IMR-90 (cell line): ENCODE measurements around the gene ARL10. TPM values are rescaled to one million over a fixed set of nuclear protein-coding genes. Genes with fewer than 3 reads are reported as not detected.

Experiments used
- ATAC-seq: fragments of 200-7000 bp; cut with Tn5 transposase; 2 replicates; pipeline ENCODE4 v1.9.1; 2020; ENCODE audit warnings: low read depth, mild to moderate bottlenecking, moderate library complexity
- BruUV-seq: library from RNA; stranded (reverse); fragments of 400-500 nt; replicated peaks from 2 replicates; lab custom pipeline; 2021; lab: Mats Ljungman, UMichigan
- CTCF ChIA-PET: fragments of 300-600 bp; formaldehyde crosslinking; extraction: SDS; loops from one replicate; lab custom pipeline; 2021; ENCODE audit warnings: antibody characterized with exemption; lab: Yijun Ruan, JAX
- POLR2A ChIA-PET: fragments of 300-600 bp; sonication (Branson Sonifier 250); formaldehyde crosslinking; loops from one replicate; lab custom pipeline; 2022; ENCODE audit warnings: antibody characterized with exemption; ENCODE audit not compliant: unreplicated experiment; lab: Charles Lee
- DNase-seq: peaks from one replicate; pipeline ENCODE4 v3.0.0; 2013
- H2AFZ ChIP-seq: replicated peaks from 2 replicates; pipeline ENCODE3; 2013; ENCODE audit warnings: low read length, mild to moderate bottlenecking; ENCODE audit not compliant: poor library complexity
- H2AK5ac ChIP-seq: 2 replicates; pipeline ENCODE4 v1.6.1; 2013; ENCODE audit warnings: low read depth, low read length, inconsistent platforms
- H2AK9ac ChIP-seq: replicated peaks from 2 replicates; pipeline ENCODE3; 2013; ENCODE audit warnings: mild to moderate bottlenecking, low read depth, low read length, moderate library complexity; ENCODE audit not compliant: poor library complexity
- H2BK120ac ChIP-seq: 2 replicates; pipeline ENCODE4 v1.6.1; 2013; ENCODE audit warnings: low read depth, low read length, inconsistent platforms
- H2BK15ac ChIP-seq: 3 replicates; pipeline ENCODE4 v1.6.1; 2013; ENCODE audit warnings: low read depth, low read length, inconsistent platforms
- H2BK20ac ChIP-seq: 2 replicates; pipeline ENCODE4 v1.6.1; 2013; ENCODE audit warnings: low read depth, mild to moderate bottlenecking, inconsistent platforms, low read length, moderate library complexity
- H2BK5ac ChIP-seq: 2 replicates; pipeline ENCODE4 v1.6.1; 2013; ENCODE audit warnings: mild to moderate bottlenecking, low read depth, low read length, inconsistent platforms; ENCODE audit not compliant: poor library complexity, severe bottlenecking
- H3K14ac ChIP-seq: replicated peaks from 2 replicates; pipeline ENCODE4 v1.6.1; 2013; ENCODE audit warnings: low read depth, low read length, inconsistent platforms
- H3K18ac ChIP-seq: 2 replicates; pipeline ENCODE4 v1.6.1; 2013; ENCODE audit warnings: low read depth, low read length, control low read depth
- H3K23ac ChIP-seq: 2 replicates; pipeline ENCODE4 v1.6.1; 2013; ENCODE audit warnings: low read depth, low read length, inconsistent platforms
- H3K27ac ChIP-seq: 2 replicates; pipeline ENCODE4 v1.5.1; 2013; ENCODE audit warnings: mild to moderate bottlenecking, control low read depth, low read length; ENCODE audit not compliant: insufficient read depth
- H3K27me3 ChIP-seq: 2 replicates; pipeline ENCODE4 v1.6.1; 2013; ENCODE audit warnings: low read length; ENCODE audit not compliant: control insufficient read depth, insufficient read depth
- H3K36me3 ChIP-seq: 2 replicates; pipeline ENCODE4 v1.6.1; 2013; ENCODE audit warnings: low read length, mixed read lengths; ENCODE audit not compliant: control insufficient read depth, insufficient read depth
- H3K4ac ChIP-seq: 2 replicates; pipeline ENCODE4 v1.6.1; 2013; ENCODE audit warnings: low read depth, low read length, inconsistent platforms
- H3K4me1 ChIP-seq: 2 replicates; pipeline ENCODE4 v1.6.1; 2013; ENCODE audit warnings: low read length, mixed read lengths; ENCODE audit not compliant: control insufficient read depth, insufficient read depth
- H3K4me2 ChIP-seq: 2 replicates; pipeline ENCODE4 v1.6.1; 2013; ENCODE audit warnings: low read depth, mild to moderate bottlenecking, control low read depth, low read length, moderate library complexity
- H3K4me3 ChIP-seq: 2 replicates; pipeline ENCODE4 v1.5.1; 2013; ENCODE audit warnings: low read depth, mild to moderate bottlenecking, control low read depth, low read length, moderate library complexity; ENCODE audit not compliant: insufficient read depth
- H3K56ac ChIP-seq: 2 replicates; pipeline ENCODE4 v1.6.1; 2013; ENCODE audit warnings: low read length, inconsistent platforms; ENCODE audit not compliant: insufficient read depth; ENCODE audit errors: extremely low read depth
- H3K79me1 ChIP-seq, 2 experiments: 2 replicates each; pipeline ENCODE4 v1.6.1; 2013; ENCODE audit warnings: low read length in 2 of 2, inconsistent platforms in 1 of 2, low read depth in 1 of 2
- H3K9ac ChIP-seq: 2 replicates; pipeline ENCODE4 v1.6.1; 2013; ENCODE audit warnings: low read depth, low read length, control low read depth
- H3K9me1 ChIP-seq: 2 replicates; pipeline ENCODE4 v1.6.1; 2013; ENCODE audit warnings: low read length, inconsistent platforms; ENCODE audit not compliant: insufficient read depth
- H3K9me3 ChIP-seq: 2 replicates; pipeline ENCODE4 v1.6.1; 2013; ENCODE audit warnings: low read length; ENCODE audit not compliant: control insufficient read depth, insufficient read depth
- H4K20me1 ChIP-seq: 2 replicates; pipeline ENCODE4 v1.6.1; 2013; ENCODE audit warnings: low read length, inconsistent platforms; ENCODE audit not compliant: insufficient read depth
- H4K5ac ChIP-seq: 2 replicates; pipeline ENCODE4 v1.6.1; 2013; ENCODE audit warnings: mild to moderate bottlenecking, low read depth, low read length, control low read depth
- H4K8ac ChIP-seq, 2 experiments: 2 replicates each; pipeline ENCODE4 v1.6.1; 2013; ENCODE audit warnings: low read depth in 2 of 2, low read length in 2 of 2, control low read depth in 1 of 2, inconsistent platforms in 1 of 2
- H4K91ac ChIP-seq: 2 replicates; pipeline ENCODE4 v1.6.1; 2013; ENCODE audit warnings: low read depth, low read length, inconsistent platforms; ENCODE audit not compliant: insufficient read depth
- BHLHE40 ChIP-seq: fragments of 150-350 bp; IDR thresholded peaks from 2 replicates; pipeline ENCODE4 v1.6.1; 2016; ENCODE audit warnings: mild to moderate bottlenecking, low read depth, low read length
- CEBPB ChIP-seq: IDR thresholded peaks from 2 replicates; pipeline ENCODE4 v1.6.1; 2012; ENCODE audit warnings: low read depth, low read length, improper control_type of control experiment
- MXI1 ChIP-seq: IDR thresholded peaks from 2 replicates; pipeline ENCODE4 v1.6.1; 2012; ENCODE audit warnings: low read depth, mild to moderate bottlenecking, low read length, moderate library complexity, borderline replicate concordance
- RAD21 ChIP-seq: IDR thresholded peaks from 2 replicates; pipeline ENCODE4 v1.6.1; 2012; ENCODE audit warnings: low read length, improper control_type of control experiment
- SMC3 ChIP-seq: fragments of 150-350 bp; IDR thresholded peaks from 2 replicates; pipeline ENCODE4 v1.6.1; 2016; ENCODE audit warnings: low read depth, mild to moderate bottlenecking, antibody characterized with exemption, low read length, moderate library complexity
- WGBS, 2 experiments: methylation state at CpG; one replicate each; pipeline versions ENCODE4 v1.1.5 to v1.1.7; 2013; ENCODE audit warnings: missing lambda C conversion rate in 2 of 2; ENCODE audit not compliant: insufficient read length in 1 of 2; ENCODE audit errors: extremely low coverage in 2 of 2; 5-methylcytosine and 5-hydroxymethylcytosine counted together
- dilution Hi-C: fragments of 300-500 bp; cut with HindIII; formaldehyde crosslinking; loops from one replicate; pipeline ENCODE4 v1.14.3; 2018; ENCODE audit warnings: low sequenced_read_pairs; ENCODE audit not compliant: unreplicated experiment
- in situ Hi-C: fragments of 300-500 bp; cut with MboI; formaldehyde crosslinking; loops from 3 replicates; pipeline ENCODE4 v1.14.3; 2019; ENCODE audit warnings: low sequenced_read_pairs, inconsistent platforms, mixed read lengths
- intact Hi-C: fragments of 100-400 bp; cut with micrococcal nuclease; formaldehyde crosslinking; loops from 2 replicates; pipeline ENCODE4 v1.10.0; 2022
- polyA plus RNA-seq, 3 experiments: library from polyadenylated mRNA; depleted of rRNA; stranded (reverse); fragments of >200 nt; gene quantifications; 2 replicates each; pipeline ENCODE4 v1.2.3, GENCODE V29; 2012; ENCODE audit warnings: low replicate concordance in 1 of 3
- total RNA-seq: library from RNA; depleted of rRNA; stranded (reverse); fragments of >200 nt; gene quantifications from 2 replicates; pipeline ENCODE4 v1.2.3, GENCODE V29; 2012
- TF ChIP-seq, protein P1 (sequence below): fragments of 150-350 bp; IDR thresholded peaks from 2 replicates; pipeline ENCODE4 v1.6.1; 2016; ENCODE audit warnings: low read depth, mild to moderate bottlenecking, low read length, moderate library complexity, borderline replicate concordance
- TF ChIP-seq, protein P2 (sequence below): conservative IDR thresholded peaks from 2 replicates; pipeline ENCODE4 v1.5.1; 2012; ENCODE audit warnings: mild to moderate bottlenecking, low read depth, low read length, improper control_type of control experiment

The ARL10 gene
- total and polyA plus RNA-seq, 2 of the 4 experiments (the other 2 are of a cell fraction) = 3.6 to 6.0 TPM

DNA sequence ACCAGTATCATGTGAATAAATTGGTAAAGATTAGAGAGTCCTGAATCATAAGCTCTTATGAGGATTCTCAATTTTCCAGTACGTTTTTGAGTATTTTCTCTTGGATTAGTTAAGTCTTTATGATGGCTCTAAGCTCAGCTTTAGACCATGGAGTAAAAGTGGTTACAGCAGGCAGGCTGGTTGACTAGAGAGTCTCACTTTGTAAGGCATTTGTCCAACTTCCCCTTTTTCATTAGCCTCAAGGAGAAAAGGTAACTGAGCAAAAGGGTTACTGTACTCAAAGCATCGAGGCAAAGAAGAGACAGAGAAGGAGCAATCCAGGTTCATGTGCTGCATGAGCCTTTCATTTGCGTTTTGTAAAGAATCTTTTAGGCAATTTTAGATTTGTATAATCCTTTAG is 14.6 kb downstream of the ARL10 start:
- ChIA-PET CTCF (no interaction called here), POLR2A (no interaction called here)
- no peak overlapping the region for H2AFZ ChIP-seq
- H3K9me1 ChIP-seq = no peaks in the 10 kb centered on the region
- H3K9ac ChIP-seq = no peak overlapping the region
- no TSS peak for BruUV-seq
- no peak for TF ChIP-seq CEBPB
- TF ChIP-seq, protein P1, sequence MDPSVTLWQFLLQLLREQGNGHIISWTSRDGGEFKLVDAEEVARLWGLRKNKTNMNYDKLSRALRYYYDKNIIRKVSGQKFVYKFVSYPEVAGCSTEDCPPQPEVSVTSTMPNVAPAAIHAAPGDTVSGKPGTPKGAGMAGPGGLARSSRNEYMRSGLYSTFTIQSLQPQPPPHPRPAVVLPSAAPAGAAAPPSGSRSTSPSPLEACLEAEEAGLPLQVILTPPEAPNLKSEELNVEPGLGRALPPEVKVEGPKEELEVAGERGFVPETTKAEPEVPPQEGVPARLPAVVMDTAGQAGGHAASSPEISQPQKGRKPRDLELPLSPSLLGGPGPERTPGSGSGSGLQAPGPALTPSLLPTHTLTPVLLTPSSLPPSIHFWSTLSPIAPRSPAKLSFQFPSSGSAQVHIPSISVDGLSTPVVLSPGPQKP = no peak
- no peak for TF ChIP-seq BHLHE40
- no peak for TF ChIP-seq SMC3
- TF ChIP-seq, protein P2, sequence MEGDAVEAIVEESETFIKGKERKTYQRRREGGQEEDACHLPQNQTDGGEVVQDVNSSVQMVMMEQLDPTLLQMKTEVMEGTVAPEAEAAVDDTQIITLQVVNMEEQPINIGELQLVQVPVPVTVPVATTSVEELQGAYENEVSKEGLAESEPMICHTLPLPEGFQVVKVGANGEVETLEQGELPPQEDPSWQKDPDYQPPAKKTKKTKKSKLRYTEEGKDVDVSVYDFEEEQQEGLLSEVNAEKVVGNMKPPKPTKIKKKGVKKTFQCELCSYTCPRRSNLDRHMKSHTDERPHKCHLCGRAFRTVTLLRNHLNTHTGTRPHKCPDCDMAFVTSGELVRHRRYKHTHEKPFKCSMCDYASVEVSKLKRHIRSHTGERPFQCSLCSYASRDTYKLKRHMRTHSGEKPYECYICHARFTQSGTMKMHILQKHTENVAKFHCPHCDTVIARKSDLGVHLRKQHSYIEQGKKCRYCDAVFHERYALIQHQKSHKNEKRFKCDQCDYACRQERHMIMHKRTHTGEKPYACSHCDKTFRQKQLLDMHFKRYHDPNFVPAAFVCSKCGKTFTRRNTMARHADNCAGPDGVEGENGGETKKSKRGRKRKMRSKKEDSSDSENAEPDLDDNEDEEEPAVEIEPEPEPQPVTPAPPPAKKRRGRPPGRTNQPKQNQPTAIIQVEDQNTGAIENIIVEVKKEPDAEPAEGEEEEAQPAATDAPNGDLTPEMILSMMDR = no peak
- no peak for TF ChIP-seq MXI1
- TF ChIP-seq RAD21 = no peak
- no peak overlapping the region for H2BK5ac ChIP-seq
- H3K23ac ChIP-seq = no peak overlapping the region
- DNase-seq = no peak
- H3K56ac ChIP-seq = no peak overlapping the region
- H3K27ac ChIP-seq = no peak overlapping the region
- H3K18ac ChIP-seq = no peak overlapping the region
- no peak overlapping the region for H2BK20ac ChIP-seq
- H3K27me3 ChIP-seq = no peaks in the 10 kb centered on the region
- no peak overlapping the region for H4K91ac ChIP-seq
- dilution Hi-C loops = no loop called here
- H3K36me3 ChIP-seq = peaks cover 32% of the 10 kb centered on the region
- no peak overlapping the region for H3K4me3 ChIP-seq
- no peak overlapping the region for H4K5ac ChIP-seq
- no peak overlapping the region for H3K4me2 ChIP-seq
- H2AK5ac ChIP-seq = no peak overlapping the region
- in situ Hi-C loops = no loop called here
- H3K4ac ChIP-seq = no peak overlapping the region
- no peaks in the 10 kb centered on the region for H4K20me1 ChIP-seq
- H3K9me3 ChIP-seq = no peaks in the 10 kb centered on the region
- 80% methylated on average over 1 of the region's 3 CpGs; no CpG with 5 or more reads in 1 of the 2 experiments for WGBS, 2 experiments
- no peak overlapping the region for H4K8ac ChIP-seq
- no peak overlapping the region for H2BK15ac ChIP-seq
- no peaks in the 10 kb centered on the region for H3K4me1 ChIP-seq
- H2BK120ac ChIP-seq = no peak overlapping the region
- no peak for ATAC-seq
- H2AK9ac ChIP-seq = no peak overlapping the region
- intact Hi-C loops = no loop called here
- H3K14ac ChIP-seq = no peak overlapping the region
- peaks cover 4 to 5% of the 10 kb centered on the region in 2 experiments; a peak in 1 of 4 replicates for H3K79me1 ChIP-seq
